Activated naive CD8-positive, alpha-beta T cell (primary cell): ENCODE measurements around the gene PCNX3.
A peak's percentile ranks its signal among the peaks of the same experiment; 100 is the strongest.

ENCODE experiments used
- H3K27ac Mint-ChIP-seq: one replicate; pipeline ENCODE4 v1.8.0; 2021; ENCODE audit warnings: mixed read lengths
- H3K27me3 Mint-ChIP-seq: one replicate; pipeline ENCODE4 v1.8.0; 2021; ENCODE audit warnings: mixed read lengths
- H3K36me3 Mint-ChIP-seq: one replicate; pipeline ENCODE4 v1.8.0; 2021; ENCODE audit warnings: mixed read lengths
- H3K4me1 Mint-ChIP-seq: one replicate; pipeline ENCODE4 v1.8.0; 2021; ENCODE audit warnings: low read depth, mixed read lengths
- H3K4me3 Mint-ChIP-seq: one replicate; pipeline ENCODE4 v1.8.0; 2021; ENCODE audit warnings: mild to moderate bottlenecking, mixed read lengths
- H3K9me3 Mint-ChIP-seq: one replicate; pipeline ENCODE4 v1.8.0; 2021; ENCODE audit warnings: low read depth, mixed read lengths

The PCNX3 gene

GRCh38 chr11:65617990-65618751, 2.6 kb downstream of the PCNX3 start:
- no peaks in the 10 kb centered on the region for H3K9me3 Mint-ChIP-seq
- H3K36me3 Mint-ChIP-seq = peaks cover 5% of the 10 kb centered on the region
- no peak overlapping the region for H3K27ac Mint-ChIP-seq
- H3K4me1 Mint-ChIP-seq = peaks cover 21% of the 10 kb centered on the region
- no peaks in the 10 kb centered on the region for H3K27me3 Mint-ChIP-seq
- H3K4me3 Mint-ChIP-seq = peak overlapping the region; percentile 98

GRCh38 chr11:65618763-65619162, 3.2 kb downstream of the PCNX3 start:
- Mint-ChIP-seq H3K27ac (no peak overlapping the region), H3K9me3 (no peaks in the 10 kb centered on the region), H3K27me3 (no peaks in the 10 kb centered on the region), H3K4me1 (peaks cover 20% of the 10 kb centered on the region), H3K36me3 (peaks cover 5% of the 10 kb centered on the region), H3K4me3 (no peak overlapping the region)

GRCh38 chr11:65619281-65619928, 3.8 kb downstream of the PCNX3 start:
- Mint-ChIP-seq H3K4me3 (no peak overlapping the region), H3K9me3 (no peaks in the 10 kb centered on the region), H3K36me3 (peaks cover 5% of the 10 kb centered on the region), H3K27me3 (no peaks in the 10 kb centered on the region), H3K27ac (no peak overlapping the region), H3K4me1 (peaks cover 19% of the 10 kb centered on the region)

GRCh38 chr11:65620666-65621065, 5.1 kb downstream of the PCNX3 start:
- Mint-ChIP-seq H3K27me3 (no peaks in the 10 kb centered on the region), H3K36me3 (peaks cover 5% of the 10 kb centered on the region), H3K4me1 (peaks cover 19% of the 10 kb centered on the region), H3K27ac (no peak overlapping the region), H3K9me3 (no peaks in the 10 kb centered on the region), H3K4me3 (no peak overlapping the region)

GRCh38 chr11:65621460-65621859, 5.9 kb downstream of the PCNX3 start:
- Mint-ChIP-seq H3K27ac (no peak overlapping the region), H3K36me3 (peaks cover 3% of the 10 kb centered on the region), H3K4me3 (no peak overlapping the region)

GRCh38 chr11:65622011-65622410, 6.4 kb downstream of the PCNX3 start:
- peaks cover 15% of the 10 kb centered on the region for H3K4me1 Mint-ChIP-seq
- H3K27me3 Mint-ChIP-seq = no peaks in the 10 kb centered on the region
- no peaks in the 10 kb centered on the region for H3K9me3 Mint-ChIP-seq
- no peak overlapping the region for H3K4me3 Mint-ChIP-seq
- no peak overlapping the region for H3K27ac Mint-ChIP-seq
- no peaks in the 10 kb centered on the region for H3K36me3 Mint-ChIP-seq

More at GRCh38 chr11:65621460-65621859, 5.9 kb downstream of the PCNX3 start:
- H3K27me3 Mint-ChIP-seq = no peaks in the 10 kb centered on the region
- peaks cover 20% of the 10 kb centered on the region for H3K4me1 Mint-ChIP-seq
- no peaks in the 10 kb centered on the region for H3K9me3 Mint-ChIP-seq

- H3K9me3 Mint-ChIP-seq = no peaks in the 10 kb centered on the region
- H3K4me3 Mint-ChIP-seq = no peak overlapping the region
- no peak overlapping the region for H3K27ac Mint-ChIP-seq
- no peaks in the 10 kb centered on the region for H3K27me3 Mint-ChIP-seq
- H3K36me3 Mint-ChIP-seq = no peaks in the 10 kb centered on the region
- H3K4me1 Mint-ChIP-seq = peaks cover 10% of the 10 kb centered on the region
Measured at GRCh38 chr11:65623177-65623576, 7.6 kb downstream of the PCNX3 start.

GRCh38 chr11:65623852-65624616, 8.5 kb downstream of the PCNX3 start:
- Mint-ChIP-seq H3K4me3 (peak overlapping the region; percentile 22), H3K9me3 (no peaks in the 10 kb centered on the region), H3K27me3 (no peaks in the 10 kb centered on the region), H3K27ac (no peak overlapping the region), H3K4me1 (peaks cover 9% of the 10 kb centered on the region), H3K36me3 (no peaks in the 10 kb centered on the region)

GRCh38 chr11:65624931-65625627, 9.5 kb downstream of the PCNX3 start:
- no peaks in the 10 kb centered on the region for H3K9me3 Mint-ChIP-seq
- no peaks in the 10 kb centered on the region for H3K36me3 Mint-ChIP-seq
- H3K4me1 Mint-ChIP-seq = peaks cover 4% of the 10 kb centered on the region
- H3K4me3 Mint-ChIP-seq = no peak overlapping the region
- H3K27me3 Mint-ChIP-seq = no peaks in the 10 kb centered on the region
- no peak overlapping the region for H3K27ac Mint-ChIP-seq

- H3K4me1 Mint-ChIP-seq = peaks cover 4% of the 10 kb centered on the region
- H3K9me3 Mint-ChIP-seq = no peaks in the 10 kb centered on the region
- no peak overlapping the region for H3K4me3 Mint-ChIP-seq
- H3K27ac Mint-ChIP-seq = no peak overlapping the region
- no peaks in the 10 kb centered on the region for H3K36me3 Mint-ChIP-seq
- H3K27me3 Mint-ChIP-seq = no peaks in the 10 kb centered on the region
Measured at GRCh38 chr11:65625628-65626342, 10.2 kb downstream of the PCNX3 start.

GRCh38 chr11:65627202-65627601, 11.6 kb downstream of the PCNX3 start:
- H3K4me1 Mint-ChIP-seq = peaks cover 4% of the 10 kb centered on the region
- H3K4me3 Mint-ChIP-seq = no peak overlapping the region
- H3K27ac Mint-ChIP-seq = no peak overlapping the region
- H3K36me3 Mint-ChIP-seq = no peaks in the 10 kb centered on the region
- H3K9me3 Mint-ChIP-seq = no peaks in the 10 kb centered on the region
- no peaks in the 10 kb centered on the region for H3K27me3 Mint-ChIP-seq

- H3K4me3 Mint-ChIP-seq = no peak overlapping the region
- no peaks in the 10 kb centered on the region for H3K27me3 Mint-ChIP-seq
- H3K27ac Mint-ChIP-seq = no peak overlapping the region
- no peaks in the 10 kb centered on the region for H3K36me3 Mint-ChIP-seq
- no peaks in the 10 kb centered on the region for H3K9me3 Mint-ChIP-seq
- peaks cover 11% of the 10 kb centered on the region for H3K4me1 Mint-ChIP-seq
Measured at GRCh38 chr11:65629579-65629978, 14.0 kb downstream of the PCNX3 start.

GRCh38 chr11:65630215-65630614, 14.6 kb downstream of the PCNX3 start:
- Mint-ChIP-seq H3K4me3 (no peak overlapping the region), H3K27ac (no peak overlapping the region), H3K27me3 (no peaks in the 10 kb centered on the region), H3K36me3 (no peaks in the 10 kb centered on the region), H3K9me3 (no peaks in the 10 kb centered on the region), H3K4me1 (peaks cover 16% of the 10 kb centered on the region)

GRCh38 chr11:65633390-65634108, 18.0 kb downstream of the PCNX3 start:
- H3K4me1 Mint-ChIP-seq = peaks cover 20% of the 10 kb centered on the region
- H3K36me3 Mint-ChIP-seq = no peaks in the 10 kb centered on the region
- H3K27me3 Mint-ChIP-seq = no peaks in the 10 kb centered on the region
- peak overlapping the region; percentile 42 for H3K27ac Mint-ChIP-seq
- H3K4me3 Mint-ChIP-seq = no peak overlapping the region
- H3K9me3 Mint-ChIP-seq = no peaks in the 10 kb centered on the region
